GM18499 (cell line): ENCODE measurements around the gene MORN3.
"Not testable (repeated sequence)": the region's sequence is repeated elsewhere in the genome, so short reads cannot be mapped to it uniquely, and the experiment has no call there.

Source experiments
- ATAC-seq: cut with Tn5 transposase; IDR thresholded peaks from one replicate; pipeline ENCODE4 v1.9.1; 2021; ENCODE audit warnings: moderate number of reproducible peaks; ENCODE audit not compliant: insufficient read depth, unreplicated experiment

Gene MORN3

GRCh38 chr12:121693155-121693687 is 23.8 kb upstream of the MORN3 start:
- ATAC-seq: no peak

DNA sequence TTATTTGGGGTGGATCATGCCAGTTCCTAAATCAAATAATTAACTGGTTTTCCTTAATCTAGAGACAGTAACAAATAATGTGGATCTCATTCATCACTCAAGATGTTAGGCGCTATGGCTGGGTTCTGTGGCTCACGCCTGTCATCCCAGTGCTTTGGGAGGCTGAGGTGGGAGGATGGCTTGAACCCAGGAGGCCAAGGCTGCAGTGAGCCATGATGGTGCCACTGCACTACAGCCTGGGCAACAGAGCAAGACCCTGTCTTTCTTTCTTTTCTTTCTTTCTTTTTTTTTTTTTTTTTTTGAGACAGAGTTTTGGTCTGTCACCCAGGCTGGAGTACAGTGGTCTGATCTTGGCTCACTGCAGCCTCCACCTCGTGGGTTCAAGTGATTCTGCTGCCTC is 23.3 kb upstream of the MORN3 start:
- not testable (repeated sequence) for ATAC-seq

- no peak for ATAC-seq
These were observed 20.0 kb upstream of the MORN3 start for GRCh38 chr12:121689430-121689829.

GRCh38 chr12:121688966-121689365 is 19.5 kb upstream of the MORN3 start:
- ATAC-seq: no peak

- ATAC-seq: not testable (repeated sequence)
These were observed 10.3 kb upstream of the MORN3 start for GRCh38 chr12:121679661-121680197.

DNA sequence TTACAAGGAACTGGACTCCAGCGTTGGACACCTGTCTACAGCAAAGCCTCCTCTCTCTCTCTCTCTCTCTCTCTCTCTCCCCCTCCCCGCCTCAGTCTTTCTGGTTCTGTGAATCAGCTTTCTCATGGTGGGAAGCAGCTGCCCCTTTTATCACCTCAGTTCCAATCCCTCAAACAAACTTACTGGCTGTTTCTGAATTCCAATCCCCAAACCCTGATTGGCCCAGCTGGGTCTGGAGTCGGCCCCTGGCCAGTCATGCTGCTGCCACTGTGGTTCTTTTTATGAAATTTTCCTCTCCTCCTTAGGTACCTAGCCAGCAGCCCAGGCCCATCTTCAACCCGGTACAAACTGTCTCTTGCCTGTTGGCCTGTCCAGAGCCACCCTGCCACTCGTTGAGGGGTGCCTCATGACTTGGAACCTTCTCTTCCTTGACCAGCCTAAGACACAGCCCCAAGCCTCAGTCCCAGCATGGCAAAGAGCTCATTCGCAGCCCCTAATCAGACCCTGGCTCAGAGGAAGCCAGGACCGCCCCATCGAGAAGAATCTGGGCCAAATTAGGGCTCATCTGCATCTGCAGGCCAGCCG is 9.4 kb upstream of the MORN3 start:
- ATAC-seq: no peak

GRCh38 chr12:121678305-121678704 is 8.9 kb upstream of the MORN3 start:
- no peak for ATAC-seq

GRCh38 chr12:121676190-121676589 is 6.7 kb upstream of the MORN3 start:
- ATAC-seq: no peak

DNA sequence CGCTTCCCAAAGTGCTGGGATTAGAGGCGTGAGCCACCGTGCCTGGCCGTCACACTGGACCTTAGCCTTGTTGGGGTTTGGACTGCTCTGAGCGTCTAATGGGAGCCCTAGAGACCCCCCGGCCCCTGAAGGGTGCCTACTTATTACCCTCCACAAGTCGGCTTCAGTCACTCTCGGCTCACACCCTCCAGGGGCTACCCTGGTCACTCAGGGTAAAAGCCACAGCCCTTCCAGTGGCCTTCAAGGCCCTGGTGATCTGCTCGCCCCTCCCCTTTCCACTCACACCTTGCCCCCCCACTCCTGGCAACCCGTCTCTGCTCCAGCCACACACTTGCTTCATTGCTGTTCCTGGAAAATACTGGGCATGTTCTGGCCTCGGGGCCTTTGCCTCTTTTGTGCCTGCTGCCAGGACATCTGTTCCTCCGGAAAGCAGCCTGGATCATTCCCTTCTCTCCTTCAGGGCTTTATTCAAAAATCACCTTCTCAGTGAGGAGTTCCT is 3.6 kb upstream of the MORN3 start:
- ATAC-seq: no peak

GRCh38 chr12:121668750-121669520 is 519 bp downstream of the MORN3 start:
- ATAC-seq: no peak

GRCh38 chr12:121666829-121667228 is 2.6 kb downstream of the MORN3 start:
- ATAC-seq: not testable (repeated sequence)

GRCh38 chr12:121663610-121663929 is 5.9 kb downstream of the MORN3 start:
- ATAC-seq: no peak

DNA sequence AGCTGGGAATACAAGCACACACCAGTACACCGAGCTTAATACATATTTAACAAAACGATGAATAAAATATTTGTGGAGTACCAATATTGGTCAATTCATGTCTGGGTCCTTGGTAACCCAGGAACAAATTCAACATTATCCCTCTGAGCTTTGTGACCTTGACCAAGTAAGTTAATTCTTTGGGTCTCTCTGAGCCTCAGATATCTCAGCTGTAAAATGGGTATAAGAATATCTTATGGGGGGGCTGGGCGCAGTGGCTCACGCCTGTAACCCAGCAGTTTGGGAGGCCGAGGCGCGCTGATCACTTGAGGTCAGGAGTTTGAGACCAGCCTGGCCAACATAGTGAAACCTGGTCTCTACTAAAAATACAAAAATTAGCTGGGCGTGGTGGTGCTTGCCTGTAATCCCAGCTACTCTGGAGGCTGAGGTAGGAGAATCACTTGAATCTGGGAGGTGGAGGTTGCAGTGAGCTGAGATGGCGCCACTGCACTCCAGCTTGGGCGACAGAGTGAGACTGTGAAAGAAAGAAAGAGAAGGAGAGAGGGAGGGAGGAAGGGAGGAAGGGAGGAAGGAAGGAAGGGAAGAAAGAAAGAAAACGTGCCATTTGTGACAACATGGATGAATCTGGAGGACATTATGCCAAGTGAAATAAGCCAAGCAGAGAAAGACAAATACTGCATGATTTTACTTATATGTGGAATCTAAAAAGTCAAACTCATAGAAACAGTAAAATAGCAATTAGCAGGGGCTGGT is 7.9 kb downstream of the MORN3 start:
- ATAC-seq: not testable (repeated sequence)

DNA sequence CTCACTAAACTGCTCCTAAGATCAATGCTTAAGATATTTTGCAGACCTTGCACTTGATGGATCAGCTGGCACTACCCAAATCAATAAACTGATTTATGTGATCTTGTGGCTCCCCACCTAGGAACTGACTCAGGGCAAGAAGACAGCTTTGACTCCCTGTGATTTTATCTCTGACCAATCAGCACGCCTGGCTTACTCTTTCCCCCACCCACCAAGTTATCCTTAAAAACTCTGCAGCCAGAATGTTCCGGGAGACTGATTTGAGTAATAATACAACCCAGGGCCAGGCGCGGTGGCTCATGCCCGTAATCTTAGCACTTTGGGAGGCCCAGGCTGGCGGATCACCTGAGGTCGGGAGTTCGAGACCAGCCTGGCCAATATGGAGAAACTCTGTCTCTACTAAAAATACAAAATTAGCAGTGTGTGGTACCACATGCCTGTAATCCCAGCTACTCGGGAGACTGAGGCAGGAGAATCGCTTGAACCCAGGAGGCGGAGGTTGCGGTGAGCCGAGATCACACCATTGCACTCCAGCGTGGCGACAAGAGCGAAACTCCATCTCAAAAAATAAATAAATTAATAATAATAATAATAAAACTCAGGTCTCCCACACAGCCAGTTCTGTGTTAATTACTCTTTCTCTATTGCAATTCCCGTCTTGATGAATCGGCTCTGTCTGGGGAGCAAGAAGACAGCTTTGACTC is 12.0 kb downstream of the MORN3 start:
- ATAC-seq: no peak

GRCh38 chr12:121656122-121656521 is 13.3 kb downstream of the MORN3 start:
- no peak for ATAC-seq

DNA sequence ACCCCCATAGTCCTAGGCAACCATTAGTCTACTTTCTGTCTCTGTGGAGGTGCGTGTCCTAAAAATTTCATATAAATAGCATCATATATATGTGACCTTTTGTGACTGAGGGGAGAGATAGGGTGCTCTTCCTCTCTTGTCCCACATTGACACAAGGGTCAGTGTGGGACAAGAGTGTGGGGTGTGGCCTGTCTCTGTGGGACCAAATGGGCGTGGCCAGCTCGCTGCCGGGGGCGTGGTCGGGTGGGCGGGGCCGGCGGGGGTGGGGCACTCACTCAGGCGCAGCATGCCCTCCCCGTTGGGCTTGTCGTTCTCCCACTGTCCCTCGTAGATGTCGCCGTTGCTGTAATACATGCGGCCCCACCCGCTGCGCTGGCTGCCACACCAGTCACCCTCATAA is 15.5 kb downstream of the MORN3 start:
- no peak for ATAC-seq

DNA sequence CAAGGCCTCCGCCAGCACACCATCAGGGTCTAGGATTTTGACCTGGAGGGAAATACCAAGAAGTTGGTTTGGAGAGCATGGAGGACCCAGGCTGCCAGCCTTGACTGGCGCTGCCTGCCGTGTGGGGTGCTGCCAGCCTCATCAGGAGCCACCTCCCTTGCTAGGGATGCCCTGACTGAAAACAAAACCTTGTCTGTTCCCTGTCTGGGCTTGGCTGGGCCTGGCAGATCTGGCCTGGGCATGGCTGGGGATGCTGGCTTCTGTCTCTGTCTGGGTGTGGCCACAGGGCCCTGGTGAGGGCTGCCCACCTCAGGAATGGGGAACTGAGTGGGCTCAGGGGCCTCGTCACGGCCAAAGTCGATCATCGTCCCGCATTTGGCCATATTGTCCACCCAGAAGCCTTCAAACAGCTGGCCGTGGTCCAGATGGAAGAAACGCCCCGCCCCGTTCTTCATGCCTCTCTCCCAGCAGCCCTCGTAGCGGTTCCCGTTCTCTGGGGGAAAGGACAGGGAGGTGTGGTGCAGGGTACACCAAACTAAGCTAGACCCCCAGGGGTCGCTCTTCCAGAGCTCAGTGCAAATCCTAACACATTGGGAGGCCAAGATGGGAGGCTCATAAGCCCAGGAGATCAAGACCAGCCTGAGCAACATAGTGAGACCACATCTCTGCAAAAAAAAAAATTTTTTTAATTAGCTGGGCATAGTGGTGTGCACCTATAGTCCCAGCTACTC is 16.5 kb downstream of the MORN3 start:
- no peak for ATAC-seq

- no peak for ATAC-seq
These were observed 18.1 kb downstream of the MORN3 start for GRCh38 chr12:121651320-121651719.

DNA sequence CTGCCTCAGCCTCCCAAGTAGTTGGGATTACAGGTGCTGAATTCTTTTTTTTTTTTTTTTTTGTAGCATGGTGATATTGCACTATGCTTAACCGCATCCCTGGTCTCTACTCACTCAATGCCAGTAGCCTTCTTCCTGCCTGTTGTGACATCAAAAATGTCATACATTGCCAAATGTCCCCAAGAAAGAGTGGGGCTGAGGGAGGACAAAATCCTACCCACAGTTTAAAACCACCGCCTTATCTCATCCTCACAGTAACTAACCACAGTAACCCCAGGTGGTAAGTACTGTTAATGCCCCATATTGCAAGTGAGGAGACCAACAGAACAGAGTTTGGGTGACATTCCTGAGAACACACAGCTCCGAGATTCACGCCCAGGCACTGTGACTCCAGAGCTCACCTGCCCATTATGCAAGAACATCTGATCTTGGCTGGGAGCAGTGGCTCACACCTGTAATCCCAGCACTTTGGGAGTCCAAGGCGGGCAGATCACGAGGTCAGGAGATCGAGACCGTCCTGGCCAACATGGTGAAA is 19.6 kb downstream of the MORN3 start:
- no peak for ATAC-seq
